Mesenteric fat pad (tissue), 1 donor: ENCODE results near the gene HEMK1. TPM values are rescaled to one million over a fixed set of nuclear protein-coding genes. Genes with fewer than 3 reads are reported as not detected.

Source experiments
- DNase-seq: peaks from one replicate; pipeline ENCODE4 v3.0.0-alpha.2; 2020; ENCODE audit warnings: low spot score
- total RNA-seq: library from RNA; stranded (reverse); fragmentation: NEBNext Ultra II Directional; extraction: Animal tissue kit (Norgen Biotek cat#: 25700); gene quantifications from one replicate; pipeline ENCODE4 v1.2.1, GENCODE V29; 2021
- donor health status: DM: yes; HTN: yes; CAD: no.

HEMK1 gene
- total RNA-seq, 1 donor from 2014 or later = 15.5 TPM

- DNase-seq = no peak
Measured at GRCh38 chr3:50635066-50635465, 65.7 kb downstream of the HEMK1 start.

- DNase-seq = no peak
Measured at GRCh38 chr3:50637011-50637410, 67.7 kb downstream of the HEMK1 start.

- DNase-seq = no peak
Measured at GRCh38 chr3:50637945-50638344, 68.6 kb downstream of the HEMK1 start.

- DNase-seq = no peak
Measured at GRCh38 chr3:50639055-50639494, 69.8 kb downstream of the HEMK1 start.

GRCh38 chr3:50642382-50642781 is 73.1 kb downstream of the HEMK1 start:
- DNase-seq = no peak

- DNase-seq = no peak
Measured at GRCh38 chr3:50644561-50644960, 75.2 kb downstream of the HEMK1 start.

- DNase-seq = no peak
Measured at GRCh38 chr3:50645378-50645777, 76.1 kb downstream of the HEMK1 start.

Other genes starting within 250 kb of the HEMK1 start
- 118 TPM for gene HYAL2, start 246.8 kb upstream of the HEMK1 start, total RNA-seq
- 27.4 TPM for gene TUSC2, start 241.3 kb upstream of the HEMK1 start, total RNA-seq
- gene RASSF1, start 228.7 kb upstream of the HEMK1 start, total RNA-seq = 45.3 TPM
- gene ZMYND10, start 223.8 kb upstream of the HEMK1 start, total RNA-seq = 0.71 TPM
- gene NPRL2, start 218.7 kb upstream of the HEMK1 start, total RNA-seq = 17.3 TPM
- gene CYB561D2, start 218.7 kb upstream of the HEMK1 start, total RNA-seq = 18.1 TPM
- gene TMEM115, start 210.0 kb upstream of the HEMK1 start, total RNA-seq = 45.6 TPM
- gene CACNA2D2, start 65.9 kb upstream of the HEMK1 start, total RNA-seq = 0.45 TPM
- 8.9 TPM for gene C3orf18, start 1.8 kb upstream of the HEMK1 start, total RNA-seq
- 56.2 TPM for gene CISH, start 42.3 kb downstream of the HEMK1 start, total RNA-seq
- 44.7 TPM for gene MAPKAPK3, start 47.6 kb downstream of the HEMK1 start, total RNA-seq
- 0.51 TPM for gene DOCK3, start 105.4 kb downstream of the HEMK1 start, total RNA-seq